ENCODE measurements around the gene NKTR.

- TF ChIP-seq CTCF (IDR thresholded peaks at IDR 0.05) (no peak), POLR2A (IDR thresholded peaks at IDR 0.05) (no peak)
Observed at GRCh38 chr3:42595682-42596081, 4.8 kb upstream of the NKTR start.

All from esophagus squamous epithelium (tissue), 4 donors.